ENCODE results near the gene UNC80.

GRCh38 chr2:209791151-209791550 is 19.5 kb downstream of the UNC80 start:
- no peak for TF ChIP-seq CTCF (IDR thresholded peaks at IDR 0.05)
- no peak for TF ChIP-seq POLR2AphosphoS5 (IDR thresholded peaks at IDR 0.05; ENCODE audit: low read depth, low read length)
- no peak for TF ChIP-seq ZBTB33 (IDR thresholded peaks at IDR 0.05; ENCODE audit: borderline replicate concordance, low read depth)
- TF ChIP-seq GABPA (IDR thresholded peaks at IDR 0.05; ENCODE audit: low read depth), result no peak
- TF ChIP-seq USF1 (IDR thresholded peaks at IDR 0.05; ENCODE audit: borderline replicate concordance, low read depth), result no peak
- no peak for TF ChIP-seq YY1 (IDR thresholded peaks at IDR 0.05; ENCODE audit: low read depth)
- TF ChIP-seq MXI1 (IDR thresholded peaks at IDR 0.05; ENCODE audit: low read depth, low read length), result no peak
- TF ChIP-seq EP300 (IDR thresholded peaks at IDR 0.05; ENCODE audit: borderline replicate concordance in 1 of 2, low read depth in 1 of 2, low read length in 1 of 2), result no peak
- no peak for TF ChIP-seq RFX5 (IDR thresholded peaks at IDR 0.05; ENCODE audit: low read length)
- TF ChIP-seq RAD21 (IDR thresholded peaks at IDR 0.05; ENCODE audit: low read length), result no peak
